ENCODE data around the gene LRP8. TPM values are rescaled to one million over a fixed set of nuclear protein-coding genes. Genes with fewer than 3 reads are reported as not detected.

The LRP8 gene
- total and polyA plus RNA-seq, 2 experiments from 2014 or later: 27.8 to 71.1 TPM

DNA sequence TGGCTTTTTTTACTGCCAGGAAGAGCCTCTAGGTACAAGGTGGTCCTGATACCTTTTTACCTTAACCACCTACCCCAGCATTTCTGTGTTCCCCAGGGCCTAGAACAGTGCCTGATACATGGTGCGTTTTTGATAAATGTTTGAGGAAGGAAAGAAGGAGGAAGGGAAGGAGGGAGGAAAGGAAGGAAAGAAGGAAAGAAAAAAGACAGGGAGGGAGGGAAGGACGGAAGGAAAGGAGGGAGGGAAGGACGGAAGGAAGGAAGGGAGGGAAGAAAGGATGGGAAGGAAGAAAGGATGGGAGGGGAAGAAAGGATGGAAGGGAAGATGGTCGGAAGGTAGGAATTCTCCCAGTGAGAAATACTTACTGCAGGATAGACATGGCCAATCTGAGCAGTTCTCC is 77.5 kb downstream of the LRP8 start:
- H2AFZ ChIP-seq: no peak overlapping the region
- peaks cover 19% of the 10 kb centered on the region for H4K20me1 ChIP-seq (replicated peaks; ENCODE audit: insufficient read depth)
- no peaks in the 10 kb centered on the region for H3K27me3 ChIP-seq (ENCODE audit: insufficient read depth)
- no peak overlapping the region for H3K4me3 ChIP-seq
- no peaks in the 10 kb centered on the region for H3K4me1 ChIP-seq (ENCODE audit: insufficient read depth)
- H3K36me3 ChIP-seq (ENCODE audit: insufficient read depth): peaks cover 85% of the 10 kb centered on the region
- H3K79me2 ChIP-seq (replicated peaks; ENCODE audit: insufficient read depth): no peaks in the 10 kb centered on the region
- H3K27ac ChIP-seq (ENCODE audit: low read depth): no peak overlapping the region
- ATAC-seq (no peak), DNase-seq (ENCODE audit: low spot score) (no peak)
- H3K4me1 Mint-ChIP-seq: no peaks in the 10 kb centered on the region; the same call in 2 of the 3 replicates
- TF ChIP-seq NANOG (IDR thresholded peaks at IDR 0.05; ENCODE audit: borderline replicate concordance) (no peak), POLR2AphosphoS5 (IDR thresholded peaks at IDR 0.05; ENCODE audit: low read depth) (no peak), JUNB (IDR thresholded peaks at IDR 0.05; ENCODE audit: unreplicated experiment) (no peak), STAT1 (IDR thresholded peaks at IDR 0.05; ENCODE audit: unreplicated experiment) (no peak)
- TF ChIP-seq, protein P1, sequence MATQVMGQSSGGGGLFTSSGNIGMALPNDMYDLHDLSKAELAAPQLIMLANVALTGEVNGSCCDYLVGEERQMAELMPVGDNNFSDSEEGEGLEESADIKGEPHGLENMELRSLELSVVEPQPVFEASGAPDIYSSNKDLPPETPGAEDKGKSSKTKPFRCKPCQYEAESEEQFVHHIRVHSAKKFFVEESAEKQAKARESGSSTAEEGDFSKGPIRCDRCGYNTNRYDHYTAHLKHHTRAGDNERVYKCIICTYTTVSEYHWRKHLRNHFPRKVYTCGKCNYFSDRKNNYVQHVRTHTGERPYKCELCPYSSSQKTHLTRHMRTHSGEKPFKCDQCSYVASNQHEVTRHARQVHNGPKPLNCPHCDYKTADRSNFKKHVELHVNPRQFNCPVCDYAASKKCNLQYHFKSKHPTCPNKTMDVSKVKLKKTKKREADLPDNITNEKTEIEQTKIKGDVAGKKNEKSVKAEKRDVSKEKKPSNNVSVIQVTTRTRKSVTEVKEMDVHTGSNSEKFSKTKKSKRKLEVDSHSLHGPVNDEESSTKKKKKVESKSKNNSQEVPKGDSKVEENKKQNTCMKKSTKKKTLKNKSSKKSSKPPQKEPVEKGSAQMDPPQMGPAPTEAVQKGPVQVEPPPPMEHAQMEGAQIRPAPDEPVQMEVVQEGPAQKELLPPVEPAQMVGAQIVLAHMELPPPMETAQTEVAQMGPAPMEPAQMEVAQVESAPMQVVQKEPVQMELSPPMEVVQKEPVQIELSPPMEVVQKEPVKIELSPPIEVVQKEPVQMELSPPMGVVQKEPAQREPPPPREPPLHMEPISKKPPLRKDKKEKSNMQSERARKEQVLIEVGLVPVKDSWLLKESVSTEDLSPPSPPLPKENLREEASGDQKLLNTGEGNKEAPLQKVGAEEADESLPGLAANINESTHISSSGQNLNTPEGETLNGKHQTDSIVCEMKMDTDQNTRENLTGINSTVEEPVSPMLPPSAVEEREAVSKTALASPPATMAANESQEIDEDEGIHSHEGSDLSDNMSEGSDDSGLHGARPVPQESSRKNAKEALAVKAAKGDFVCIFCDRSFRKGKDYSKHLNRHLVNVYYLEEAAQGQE (IDR thresholded peaks at IDR 0.05; ENCODE audit: unreplicated experiment): no peak
- TF ChIP-seq, protein P2, sequence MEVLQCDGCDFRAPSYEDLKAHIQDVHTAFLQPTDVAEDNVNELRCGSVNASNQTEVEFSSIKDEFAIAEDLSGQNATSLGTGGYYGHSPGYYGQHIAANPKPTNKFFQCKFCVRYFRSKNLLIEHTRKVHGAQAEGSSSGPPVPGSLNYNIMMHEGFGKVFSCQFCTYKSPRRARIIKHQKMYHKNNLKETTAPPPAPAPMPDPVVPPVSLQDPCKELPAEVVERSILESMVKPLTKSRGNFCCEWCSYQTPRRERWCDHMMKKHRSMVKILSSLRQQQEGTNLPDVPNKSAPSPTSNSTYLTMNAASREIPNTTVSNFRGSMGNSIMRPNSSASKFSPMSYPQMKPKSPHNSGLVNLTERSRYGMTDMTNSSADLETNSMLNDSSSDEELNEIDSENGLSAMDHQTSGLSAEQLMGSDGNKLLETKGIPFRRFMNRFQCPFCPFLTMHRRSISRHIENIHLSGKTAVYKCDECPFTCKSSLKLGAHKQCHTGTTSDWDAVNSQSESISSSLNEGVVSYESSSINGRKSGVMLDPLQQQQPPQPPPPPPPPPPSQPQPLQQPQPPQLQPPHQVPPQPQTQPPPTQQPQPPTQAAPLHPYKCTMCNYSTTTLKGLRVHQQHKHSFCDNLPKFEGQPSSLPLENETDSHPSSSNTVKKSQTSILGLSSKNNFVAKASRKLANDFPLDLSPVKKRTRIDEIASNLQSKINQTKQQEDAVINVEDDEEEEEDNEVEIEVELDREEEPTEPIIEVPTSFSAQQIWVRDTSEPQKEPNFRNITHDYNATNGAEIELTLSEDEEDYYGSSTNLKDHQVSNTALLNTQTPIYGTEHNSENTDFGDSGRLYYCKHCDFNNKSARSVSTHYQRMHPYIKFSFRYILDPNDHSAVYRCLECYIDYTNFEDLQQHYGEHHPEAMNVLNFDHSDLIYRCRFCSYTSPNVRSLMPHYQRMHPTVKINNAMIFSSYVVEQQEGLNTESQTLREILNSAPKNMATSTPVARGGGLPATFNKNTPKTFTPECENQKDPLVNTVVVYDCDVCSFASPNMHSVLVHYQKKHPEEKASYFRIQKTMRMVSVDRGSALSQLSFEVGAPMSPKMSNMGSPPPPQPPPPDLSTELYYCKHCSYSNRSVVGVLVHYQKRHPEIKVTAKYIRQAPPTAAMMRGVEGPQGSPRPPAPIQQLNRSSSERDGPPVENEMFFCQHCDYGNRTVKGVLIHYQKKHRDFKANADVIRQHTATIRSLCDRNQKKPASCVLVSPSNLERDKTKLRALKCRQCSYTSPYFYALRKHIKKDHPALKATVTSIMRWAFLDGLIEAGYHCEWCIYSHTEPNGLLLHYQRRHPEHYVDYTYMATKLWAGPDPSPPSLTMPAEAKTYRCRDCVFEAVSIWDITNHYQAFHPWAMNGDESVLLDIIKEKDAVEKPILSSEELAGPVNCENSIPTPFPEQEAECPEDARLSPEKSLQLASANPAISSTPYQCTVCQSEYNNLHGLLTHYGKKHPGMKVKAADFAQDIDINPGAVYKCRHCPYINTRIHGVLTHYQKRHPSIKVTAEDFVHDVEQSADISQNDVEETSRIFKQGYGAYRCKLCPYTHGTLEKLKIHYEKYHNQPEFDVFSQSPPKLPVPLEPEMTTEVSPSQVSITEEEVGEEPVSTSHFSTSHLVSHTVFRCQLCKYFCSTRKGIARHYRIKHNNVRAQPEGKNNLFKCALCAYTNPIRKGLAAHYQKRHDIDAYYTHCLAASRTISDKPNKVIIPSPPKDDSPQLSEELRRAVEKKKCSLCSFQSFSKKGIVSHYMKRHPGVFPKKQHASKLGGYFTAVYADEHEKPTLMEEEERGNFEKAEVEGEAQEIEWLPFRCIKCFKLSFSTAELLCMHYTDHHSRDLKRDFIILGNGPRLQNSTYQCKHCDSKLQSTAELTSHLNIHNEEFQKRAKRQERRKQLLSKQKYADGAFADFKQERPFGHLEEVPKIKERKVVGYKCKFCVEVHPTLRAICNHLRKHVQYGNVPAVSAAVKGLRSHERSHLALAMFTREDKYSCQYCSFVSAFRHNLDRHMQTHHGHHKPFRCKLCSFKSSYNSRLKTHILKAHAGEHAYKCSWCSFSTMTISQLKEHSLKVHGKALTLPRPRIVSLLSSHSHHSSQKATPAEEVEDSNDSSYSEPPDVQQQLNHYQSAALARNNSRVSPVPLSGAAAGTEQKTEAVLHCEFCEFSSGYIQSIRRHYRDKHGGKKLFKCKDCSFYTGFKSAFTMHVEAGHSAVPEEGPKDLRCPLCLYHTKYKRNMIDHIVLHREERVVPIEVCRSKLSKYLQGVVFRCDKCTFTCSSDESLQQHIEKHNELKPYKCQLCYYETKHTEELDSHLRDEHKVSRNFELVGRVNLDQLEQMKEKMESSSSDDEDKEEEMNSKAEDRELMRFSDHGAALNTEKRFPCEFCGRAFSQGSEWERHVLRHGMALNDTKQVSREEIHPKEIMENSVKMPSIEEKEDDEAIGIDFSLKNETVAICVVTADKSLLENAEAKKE (CRISPR knock-in tag; IDR thresholded peaks at IDR 0.05): no peak
- TF ChIP-seq, protein P3, sequence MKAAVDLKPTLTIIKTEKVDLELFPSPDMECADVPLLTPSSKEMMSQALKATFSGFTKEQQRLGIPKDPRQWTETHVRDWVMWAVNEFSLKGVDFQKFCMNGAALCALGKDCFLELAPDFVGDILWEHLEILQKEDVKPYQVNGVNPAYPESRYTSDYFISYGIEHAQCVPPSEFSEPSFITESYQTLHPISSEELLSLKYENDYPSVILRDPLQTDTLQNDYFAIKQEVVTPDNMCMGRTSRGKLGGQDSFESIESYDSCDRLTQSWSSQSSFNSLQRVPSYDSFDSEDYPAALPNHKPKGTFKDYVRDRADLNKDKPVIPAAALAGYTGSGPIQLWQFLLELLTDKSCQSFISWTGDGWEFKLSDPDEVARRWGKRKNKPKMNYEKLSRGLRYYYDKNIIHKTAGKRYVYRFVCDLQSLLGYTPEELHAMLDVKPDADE (IDR thresholded peaks at IDR 0.05): no peak
- no peaks in the 10 kb centered on the region for H3K9me2 ChIP-seq (ENCODE audit: insufficient read depth)
- no peak overlapping the region for H3K4me3 Mint-ChIP-seq
- peaks cover 5% of the 10 kb centered on the region for H3F3A ChIP-seq (replicated peaks; ENCODE audit: low read depth)
- H3K27ac Mint-ChIP-seq: no peak overlapping the region
- H3K4me2 ChIP-seq: no peak overlapping the region
- no peaks in the 10 kb centered on the region for H3K9me3 Mint-ChIP-seq
- H3K36me3 Mint-ChIP-seq (ENCODE audit: low read depth): peaks cover 87% of the 10 kb centered on the region
- peaks cover 6% of the 10 kb centered on the region for H3K27me3 Mint-ChIP-seq (ENCODE audit: insufficient read depth, low read depth, poor library complexity)
